Neural cell (in vitro differentiated cells): ENCODE data around the gene KIT. TPM values are rescaled to one million over a fixed set of nuclear protein-coding genes. Genes with fewer than 3 reads are reported as not detected.

Experiments used
- H2AFZ ChIP-seq: fragments of 200-600, 300-800 bp; sonication (generic), shearing (Covaris generic); 2 replicates; pipeline ENCODE4 v1.6.0; 2014; ENCODE audit warnings: low read depth, mild to moderate bottlenecking, antibody characterized with exemption, low read length, moderate library complexity
- H3F3A ChIP-seq: fragments of 200-600 bp; shearing (Covaris generic); 2 replicates; pipeline ENCODE4 v1.6.1; 2016; ENCODE audit warnings: mild to moderate bottlenecking, moderate library complexity, mixed read lengths, antibody characterized with exemption, low read length; ENCODE audit not compliant: insufficient read depth, poor library complexity, severe bottlenecking
- H3K27ac ChIP-seq: fragments of 200-600, 300-800 bp; sonication (generic), shearing (Covaris generic); 2 replicates; pipeline ENCODE4 v1.5.1; 2014; ENCODE audit warnings: mild to moderate bottlenecking, low read length, moderate library complexity
- H3K27me3 ChIP-seq: fragments of 300-800, 200-600 bp; sonication (generic), shearing (Covaris generic); 2 replicates; pipeline ENCODE4 v1.6.0; 2014; ENCODE audit warnings: mild to moderate bottlenecking, low read depth, low read length, moderate library complexity; ENCODE audit not compliant: insufficient read depth
- H3K36me3 ChIP-seq: fragments of 300-800, 200-600 bp; sonication (generic), shearing (Covaris generic); 2 replicates; pipeline ENCODE4 v1.5.1; 2014; ENCODE audit warnings: mild to moderate bottlenecking, antibody characterized with exemption, low read length, moderate library complexity; ENCODE audit not compliant: insufficient read depth
- H3K4me2 ChIP-seq: fragments of 300-800, 200-600 bp; sonication (generic), shearing (Covaris generic); 2 replicates; pipeline ENCODE4 v1.6.0; 2014; ENCODE audit warnings: mild to moderate bottlenecking, low read length
- H3K4me3 ChIP-seq: fragments of 300-800, 200-600 bp; sonication (generic), shearing (Covaris generic); 2 replicates; pipeline ENCODE4 v1.5.1; 2014; ENCODE audit warnings: mild to moderate bottlenecking, low read length, moderate library complexity
- H3K79me2 ChIP-seq: fragments of 200-600 bp; shearing (Covaris generic); replicated peaks from 2 replicates; pipeline ENCODE4 v1.6.0; 2014; ENCODE audit warnings: mild to moderate bottlenecking, low read length, moderate library complexity; ENCODE audit not compliant: insufficient read depth
- H3K9ac ChIP-seq: fragments of 300-800, 200-600 bp; sonication (generic), shearing (Covaris generic); 2 replicates; pipeline ENCODE4 v1.6.1; 2016; ENCODE audit warnings: mild to moderate bottlenecking, low read length, mixed read lengths
- H3K9me2 ChIP-seq: fragments of 200-600 bp; shearing (Covaris generic); 2 replicates; pipeline ENCODE4 v1.6.1; 2016; ENCODE audit warnings: mild to moderate bottlenecking, low read length, mixed read lengths; ENCODE audit not compliant: insufficient read depth
- H3K9me3 ChIP-seq: fragments of 200-600, 300-800 bp; sonication (generic), shearing (Covaris generic); 2 replicates; pipeline ENCODE4 v1.6.1; 2016; ENCODE audit warnings: mild to moderate bottlenecking, mixed run types, low read length, moderate library complexity, mixed read lengths
- H4K20me1 ChIP-seq: fragments of 200-600 bp; shearing (Covaris generic); 2 replicates; pipeline ENCODE4 v1.6.1; 2016; ENCODE audit warnings: mild to moderate bottlenecking, mixed run types; ENCODE audit not compliant: insufficient read depth
- EP300 ChIP-seq: fragments of 450-650 bp; conservative IDR thresholded peaks from 2 replicates; pipeline ENCODE4 v1.6.1; 2014; ENCODE audit warnings: antibody characterized with exemption, mild to moderate bottlenecking, moderate library complexity; ENCODE audit not compliant: poor library complexity, severe bottlenecking
- EZH2 ChIP-seq: fragments of 200-600, 300-800 bp; shearing (Covaris generic), sonication (generic); IDR thresholded peaks from 2 replicates; pipeline ENCODE4 v1.6.1; 2014; ENCODE audit warnings: antibody characterized with exemption, low read length, borderline replicate concordance, mild to moderate bottlenecking; ENCODE audit not compliant: insufficient read depth, poor library complexity, severe bottlenecking
- MXI1 ChIP-seq: fragments of 450-650 bp; conservative IDR thresholded peaks from 2 replicates; pipeline ENCODE4 v1.6.1; 2014; ENCODE audit warnings: antibody characterized with exemption, mild to moderate bottlenecking; ENCODE audit not compliant: poor library complexity, severe bottlenecking
- POLR2AphosphoS5 ChIP-seq: IDR thresholded peaks from 2 replicates; pipeline ENCODE4 v1.6.1; 2012
- RAD21 ChIP-seq: fragments of 450-650 bp; conservative IDR thresholded peaks from 2 replicates; pipeline ENCODE4 v1.6.1; 2014; ENCODE audit warnings: antibody characterized with exemption, mild to moderate bottlenecking, moderate library complexity
- REST ChIP-seq: IDR thresholded peaks from 2 replicates; pipeline ENCODE4 v1.6.1; 2012; ENCODE audit warnings: borderline replicate concordance
- SMC3 ChIP-seq: fragments of 450-650 bp; conservative IDR thresholded peaks from 2 replicates; pipeline ENCODE4 v1.6.1; 2014; ENCODE audit warnings: antibody characterized with exemption, mild to moderate bottlenecking, moderate library complexity; ENCODE audit not compliant: poor library complexity
- TAF1 ChIP-seq: IDR thresholded peaks from 2 replicates; pipeline ENCODE4 v1.6.1; 2012; ENCODE audit warnings: low read depth
- polyA plus RNA-seq: library from polyadenylated mRNA; depleted of rRNA; stranded (reverse); fragments of >200 nt; gene quantifications from 2 replicates; pipeline ENCODE4 v1.2.3, GENCODE V29; 2014
- TF ChIP-seq, protein P1 (sequence below): fragments of 450-650 bp; IDR thresholded peaks from 2 replicates; pipeline ENCODE4 v1.5.1; 2014; ENCODE audit warnings: antibody characterized with exemption, mild to moderate bottlenecking, moderate library complexity; ENCODE audit not compliant: poor library complexity, severe bottlenecking

Gene KIT
- polyA plus RNA-seq, 1 donor from 2014 or later: 0.95 TPM

GRCh38 chr4:54643958-54644751 lies 13.6 kb upstream of the KIT start:
- H3K27ac ChIP-seq: no peak overlapping the region
- H2AFZ ChIP-seq: no peak overlapping the region
- TF ChIP-seq REST (no peak), RAD21 (no peak)
- H3K9ac ChIP-seq: no peak overlapping the region
- H3K4me3 ChIP-seq: no peak overlapping the region
- H3K36me3 ChIP-seq: no peaks in the 10 kb centered on the region
- no peaks in the 10 kb centered on the region for H3K9me3 ChIP-seq
- H4K20me1 ChIP-seq: no peaks in the 10 kb centered on the region
- H3K4me2 ChIP-seq: no peak overlapping the region
- no peaks in the 10 kb centered on the region for H3K9me2 ChIP-seq
- no peaks in the 10 kb centered on the region for H3F3A ChIP-seq
- H3K27me3 ChIP-seq: no peaks in the 10 kb centered on the region
- H3K79me2 ChIP-seq: no peaks in the 10 kb centered on the region

GRCh38 chr4:54645830-54646229 lies 11.9 kb upstream of the KIT start:
- Histone ChIP-seq H3K4me3 (no peak overlapping the region), H3K9me3 (no peaks in the 10 kb centered on the region), H3K4me2 (no peak overlapping the region), H3F3A (no peaks in the 10 kb centered on the region), H3K27ac (no peak overlapping the region), H3K36me3 (no peaks in the 10 kb centered on the region), H2AFZ (no peak overlapping the region), H3K9me2 (no peaks in the 10 kb centered on the region), H4K20me1 (no peaks in the 10 kb centered on the region), H3K9ac (no peak overlapping the region), H3K27me3 (no peaks in the 10 kb centered on the region), H3K79me2 (no peaks in the 10 kb centered on the region)
- TF ChIP-seq SMC3 (no peak), POLR2AphosphoS5 (no peak), TAF1 (no peak), EP300 (no peak), REST (no peak), RAD21 (no peak), EZH2 (no peak), MXI1 (no peak)
- TF ChIP-seq, protein P1, sequence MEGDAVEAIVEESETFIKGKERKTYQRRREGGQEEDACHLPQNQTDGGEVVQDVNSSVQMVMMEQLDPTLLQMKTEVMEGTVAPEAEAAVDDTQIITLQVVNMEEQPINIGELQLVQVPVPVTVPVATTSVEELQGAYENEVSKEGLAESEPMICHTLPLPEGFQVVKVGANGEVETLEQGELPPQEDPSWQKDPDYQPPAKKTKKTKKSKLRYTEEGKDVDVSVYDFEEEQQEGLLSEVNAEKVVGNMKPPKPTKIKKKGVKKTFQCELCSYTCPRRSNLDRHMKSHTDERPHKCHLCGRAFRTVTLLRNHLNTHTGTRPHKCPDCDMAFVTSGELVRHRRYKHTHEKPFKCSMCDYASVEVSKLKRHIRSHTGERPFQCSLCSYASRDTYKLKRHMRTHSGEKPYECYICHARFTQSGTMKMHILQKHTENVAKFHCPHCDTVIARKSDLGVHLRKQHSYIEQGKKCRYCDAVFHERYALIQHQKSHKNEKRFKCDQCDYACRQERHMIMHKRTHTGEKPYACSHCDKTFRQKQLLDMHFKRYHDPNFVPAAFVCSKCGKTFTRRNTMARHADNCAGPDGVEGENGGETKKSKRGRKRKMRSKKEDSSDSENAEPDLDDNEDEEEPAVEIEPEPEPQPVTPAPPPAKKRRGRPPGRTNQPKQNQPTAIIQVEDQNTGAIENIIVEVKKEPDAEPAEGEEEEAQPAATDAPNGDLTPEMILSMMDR: no peak
